Testis (tissue), 3 donors: ENCODE measurements around the gene TMEM9. TPM values are rescaled to one million over a fixed set of nuclear protein-coding genes. Genes with fewer than 3 reads are reported as not detected.

Source experiments
- DNase-seq: peaks from one replicate; pipeline ENCODE4 v3.0.0-alpha.2; 2019
- H3K27ac ChIP-seq, 2 donors: fragments of 200-600 bp; sonication (generic); one replicate each; pipeline ENCODE4 v1.5.1; 2019
- H3K27me3 ChIP-seq: fragments of 200-600 bp; sonication (generic); one replicate; pipeline ENCODE4 v1.5.1; 2019
- H3K36me3 ChIP-seq: fragments of 200-600 bp; sonication (generic); one replicate; pipeline ENCODE4 v1.5.1; 2017; ENCODE audit warnings: low read depth; ENCODE audit errors: missing control alignments
- H3K4me1 ChIP-seq: fragments of 200-600 bp; sonication (generic); one replicate; pipeline ENCODE4 v1.5.1; 2019
- H3K4me3 ChIP-seq, 2 donors: fragments of 200-600 bp; sonication (generic); one replicate each; pipeline ENCODE4 v1.5.1; 2017 to 2019
- H3K9me3 ChIP-seq: fragments of 200-600 bp; sonication (generic); one replicate; pipeline ENCODE4 v1.5.1; 2017
- CTCF ChIP-seq, 3 experiments: fragments of 450-650 bp in 2 of 3; fragments of 200-600 bp in 1 of 3; sonication (generic) in 1 of 3; IDR thresholded peaks; one replicate each; pipeline ENCODE4 v1.5.1; 2016 to 2019; ENCODE audit warnings: antibody characterized with exemption in 3 of 3, mild to moderate bottlenecking in 2 of 3, moderate library complexity in 1 of 3
- POLR2A ChIP-seq: fragments of 450-650 bp; IDR thresholded peaks from one replicate; pipeline ENCODE4 v1.6.1; 2017; ENCODE audit warnings: antibody characterized with exemption, mild to moderate bottlenecking, moderate library complexity
- WGBS, 2 donors: methylation state at CpG; one replicate each; pipeline ENCODE4 v1.1.5; 2018; 5-methylcytosine and 5-hydroxymethylcytosine counted together
- intact Hi-C: fragments of 100-400 bp; cut with DNase I; formaldehyde crosslinking; loops from one replicate; pipeline ENCODE4 v1.15.1; 2023; ENCODE audit warnings: low total_unique reads
- polyA plus RNA-seq: library from polyadenylated mRNA; stranded (reverse); fragments of 350-450 nt; fragmentation: Illumina TruSeq; extraction: RNeasy Lipid Tissue Mini Kit (QIAGEN cat#74804); gene quantifications from one replicate; pipeline ENCODE4 v1.2.3, GENCODE V29; 2014; ENCODE audit warnings: low read depth, low replicate concordance; ENCODE audit not compliant: insufficient read depth
- total RNA-seq, 2 donors: library from RNA; depleted of rRNA; stranded (reverse); fragments of >200 nt; gene quantifications; one replicate each; pipeline ENCODE4 v1.2.3, GENCODE V29; 2016

Gene TMEM9
- total and polyA plus RNA-seq, 3 donors from 2014 or later, result 101 to 134 (median 124) TPM

GRCh38 chr1:201183209-201183608 is 28.9 kb upstream of the TMEM9 start:
- H3K4me3 ChIP-seq, result no peak overlapping the region
- intact Hi-C loops, result no loop called here
- H3K4me1 ChIP-seq, result peaks cover 16% of the 10 kb centered on the region
- no peaks in the 10 kb centered on the region for H3K27me3 ChIP-seq
- no peaks in the 10 kb centered on the region for H3K36me3 ChIP-seq
- no peak for DNase-seq
- TF ChIP-seq CTCF (IDR thresholded peaks at IDR 0.05), result no peak
- no peak for TF ChIP-seq POLR2A
- H3K9me3 ChIP-seq, result no peaks in the 10 kb centered on the region
- H3K27ac ChIP-seq, result no peak overlapping the region
- 91 to 94% methylated on average over 3 of the region's 3 CpGs for WGBS, 2 donors

- Histone ChIP-seq H3K4me1 (peaks cover 16% of the 10 kb centered on the region), H3K36me3 (no peaks in the 10 kb centered on the region), H3K27me3 (no peaks in the 10 kb centered on the region), H3K27ac (no peak overlapping the region), H3K4me3 (no peak overlapping the region), H3K9me3 (no peaks in the 10 kb centered on the region)
- WGBS, 2 donors, result 67 to 87% methylated on average over 2 of the region's 2 CpGs
- TF ChIP-seq POLR2A (no peak), CTCF (IDR thresholded peaks at IDR 0.05) (no peak)
- intact Hi-C loops, result no loop called here
- DNase-seq, result no peak
Observed at GRCh38 chr1:201181726-201182125, 27.5 kb upstream of the TMEM9 start.

- no peak for DNase-seq
- intact Hi-C loops, result no loop called here
- H3K4me3 ChIP-seq, result no peak overlapping the region
- WGBS, 2 donors, result 60 to 81% methylated on average over 1 of the region's 1 CpG
- H3K27me3 ChIP-seq, result no peaks in the 10 kb centered on the region
- H3K27ac ChIP-seq, result no peak overlapping the region
- no peak for TF ChIP-seq POLR2A
- no peak for TF ChIP-seq CTCF (IDR thresholded peaks at IDR 0.05)
- H3K9me3 ChIP-seq, result no peaks in the 10 kb centered on the region
- H3K4me1 ChIP-seq, result peaks cover 16% of the 10 kb centered on the region
- no peaks in the 10 kb centered on the region for H3K36me3 ChIP-seq
Observed at GRCh38 chr1:201181323-201181722, 27.0 kb upstream of the TMEM9 start.

- no peak for DNase-seq
- intact Hi-C loops, result no loop called here
- Histone ChIP-seq H3K4me1 (peaks cover 16% of the 10 kb centered on the region), H3K9me3 (no peaks in the 10 kb centered on the region), H3K27ac (no peak overlapping the region), H3K36me3 (no peaks in the 10 kb centered on the region), H3K4me3 (no peak overlapping the region), H3K27me3 (no peaks in the 10 kb centered on the region)
- TF ChIP-seq POLR2A, result no peak
- TF ChIP-seq CTCF (IDR thresholded peaks at IDR 0.05), result no peak
- WGBS, 2 donors, result 81 to 83% methylated on average over 6 of the region's 6 CpGs
Observed at GRCh38 chr1:201180901-201181300, 26.6 kb upstream of the TMEM9 start.

- H3K27me3 ChIP-seq, result no peaks in the 10 kb centered on the region
- H3K4me1 ChIP-seq, result peaks cover 15% of the 10 kb centered on the region
- WGBS, 2 donors, result 71% methylated on average over 1 of the region's 1 CpG
- H3K27ac ChIP-seq, result no peak overlapping the region
- H3K4me3 ChIP-seq, result no peak overlapping the region
- DNase-seq, result no peak
- H3K9me3 ChIP-seq, result no peaks in the 10 kb centered on the region
- H3K36me3 ChIP-seq, result no peaks in the 10 kb centered on the region
- TF ChIP-seq POLR2A (no peak), CTCF (IDR thresholded peaks at IDR 0.05) (no peak)
- intact Hi-C loops, result no loop called here
Observed at GRCh38 chr1:201180141-201180540, 25.9 kb upstream of the TMEM9 start.
